Measurements from ENCODE around the gene RNF26. TPM values are rescaled to one million over a fixed set of nuclear protein-coding genes. Genes with fewer than 3 reads are reported as not detected.
A peak's percentile ranks its signal among the peaks of the same experiment; 100 is the strongest.

Gene RNF26
- total RNA-seq, 1 experiment from 2014 or later: 19.2 TPM

DNA sequence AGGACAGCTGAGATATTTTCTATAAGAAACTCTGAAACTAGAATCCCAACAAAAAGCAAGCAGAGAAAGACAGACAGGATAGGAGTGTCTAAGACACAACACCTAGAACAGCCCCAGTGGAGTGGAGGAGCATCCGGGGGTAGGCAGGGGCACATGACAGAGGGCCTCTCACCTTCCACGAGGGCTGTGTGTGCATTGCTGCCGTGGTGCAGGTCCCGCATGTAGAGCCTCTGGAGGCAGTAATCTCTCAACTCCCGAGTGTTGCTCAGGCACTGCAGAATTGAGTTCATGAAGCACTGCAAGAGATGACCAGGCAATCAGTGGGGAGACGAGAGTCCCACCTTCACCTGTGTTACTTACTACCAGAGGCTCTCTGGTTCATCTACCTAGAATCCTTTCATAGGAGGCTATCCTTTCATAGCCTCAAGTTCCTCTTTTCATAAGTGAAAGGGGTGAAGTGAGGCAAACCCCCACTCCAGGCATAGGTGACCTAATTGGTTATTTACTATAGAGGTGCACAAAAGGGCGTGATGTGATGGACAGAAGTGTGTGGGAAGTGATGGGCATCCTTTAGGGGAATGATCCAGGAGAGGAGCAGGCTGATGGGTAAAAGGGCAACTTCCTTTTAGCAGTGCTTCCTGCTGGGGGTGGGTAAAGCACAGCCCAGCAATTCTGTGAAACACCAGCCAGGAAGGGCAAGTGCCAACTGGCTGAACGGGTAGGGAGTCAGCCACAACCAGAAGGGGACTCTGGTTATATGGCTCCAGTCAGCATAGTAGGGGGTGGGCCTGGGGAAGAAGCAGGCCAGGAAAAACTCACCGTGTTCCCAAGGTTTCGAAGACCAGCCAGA, 25.3 kb downstream of the RNF26 start:
- CTCF ChIA-PET: interaction anchor here (0.6 to 9.2 kb wide), 6 partner anchors 17 to 570 kb away, joined by 3 to 415 read pairs (median 9); partner anchors contain the start of gene USP2
- H3K4me3 Mint-ChIP-seq (ENCODE audit: unreplicated experiment): no peak overlapping the region
- peak; percentile 32 for DNase-seq (ENCODE audit: unreplicated experiment)

GRCh38 chr11:119361056-119361787, 26.9 kb downstream of the RNF26 start:
- ChIA-PET CTCF (interaction anchor here (0.6 to 9.2 kb wide), 12 partner anchors 15 to 347 kb away, joined by 3 to 415 read pairs (median 3); partner anchors contain the start of gene USP2), POLR2A (interaction anchor here (0.7 to 3.0 kb wide), 21 partner anchors 9 to 336 kb away, joined by 3 to 39 read pairs (median 4); partner anchors contain the start of genes HMBS, RNF26 and USP2)
- peaks cover 11% of the 10 kb centered on the region for H3K36me3 Mint-ChIP-seq (ENCODE audit: insufficient read depth, unreplicated experiment)
- H3K9me3 Mint-ChIP-seq (ENCODE audit: unreplicated experiment): no peaks in the 10 kb centered on the region
- no peaks in the 10 kb centered on the region for H3K27me3 Mint-ChIP-seq (ENCODE audit: insufficient read depth, unreplicated experiment)
- H3K4me3 Mint-ChIP-seq (ENCODE audit: unreplicated experiment): peak overlapping the region; percentile 12
- no peak for TF ChIP-seq CTCF (IDR thresholded peaks at IDR 0.05; ENCODE audit: unreplicated experiment)
- no TSS peak for BruUV-seq (replicated peaks)
- H3K27ac Mint-ChIP-seq (ENCODE audit: low read depth, unreplicated experiment): peak overlapping the region; percentile 35
- peak; percentile 99 for DNase-seq (ENCODE audit: unreplicated experiment)
- intact Hi-C loops (cut with micrococcal nuclease): loop anchor here (1.0 kb wide), 1 partner anchor 10 kb away; no protein-coding TSS in a partner anchor
- H3K4me1 Mint-ChIP-seq (ENCODE audit: insufficient read depth, unreplicated experiment): peaks cover 59% of the 10 kb centered on the region

More for the DNA sequence above, 25.3 kb downstream of the RNF26 start:
- H3K9me3 Mint-ChIP-seq (ENCODE audit: unreplicated experiment): no peaks in the 10 kb centered on the region
- intact Hi-C loops (cut with micrococcal nuclease): no loop called here
- BruUV-seq (replicated peaks): no TSS peak
- H3K27ac Mint-ChIP-seq (ENCODE audit: low read depth, unreplicated experiment): no peak overlapping the region
- peaks cover 48% of the 10 kb centered on the region for H3K4me1 Mint-ChIP-seq (ENCODE audit: insufficient read depth, unreplicated experiment)
- POLR2A ChIA-PET: interaction anchor here (3.0 to 4.8 kb wide), 2 partner anchors 11 to 13 kb away, joined by 39 to 85 read pairs; no protein-coding TSS in a partner anchor
- no peak for TF ChIP-seq CTCF (IDR thresholded peaks at IDR 0.05; ENCODE audit: unreplicated experiment)
- no peaks in the 10 kb centered on the region for H3K27me3 Mint-ChIP-seq (ENCODE audit: insufficient read depth, unreplicated experiment)
- peaks cover 11% of the 10 kb centered on the region for H3K36me3 Mint-ChIP-seq (ENCODE audit: insufficient read depth, unreplicated experiment)

DNA sequence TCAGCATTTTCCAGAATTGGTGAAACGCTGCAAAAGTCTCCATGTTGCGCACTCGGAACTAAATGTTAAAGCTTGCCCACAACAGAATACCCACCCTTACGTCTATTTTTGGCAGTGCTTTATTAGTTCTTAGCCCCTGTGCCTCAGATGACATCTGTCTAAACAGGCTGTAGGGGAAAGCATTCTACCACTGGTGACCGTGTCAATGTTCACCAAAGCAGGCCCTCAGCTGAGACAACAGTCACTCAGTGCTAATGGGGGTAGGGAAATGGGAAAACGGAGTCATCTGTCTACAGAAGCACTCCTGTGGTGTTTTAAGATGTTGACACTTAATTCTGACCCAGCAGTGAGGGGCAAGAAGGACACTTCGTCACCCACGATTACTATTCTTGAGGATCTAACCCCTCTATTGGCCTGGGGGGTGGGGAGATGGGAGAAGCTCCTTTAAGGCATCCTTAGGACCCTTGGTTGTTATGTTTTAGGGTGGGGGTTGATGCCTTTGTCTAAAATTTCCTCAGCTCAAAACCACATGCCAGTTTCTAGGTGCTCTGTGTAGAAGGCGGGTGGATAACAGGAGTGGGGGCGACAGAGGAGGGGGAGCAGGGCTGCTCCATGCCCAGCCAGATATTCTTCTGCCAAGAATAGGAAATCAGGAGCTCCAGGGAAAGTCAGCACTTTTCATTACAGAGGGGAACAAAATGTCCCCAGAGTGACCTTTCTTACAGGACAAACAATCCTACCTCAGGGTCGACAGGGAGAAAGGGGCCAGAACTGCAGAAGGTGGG, 27.8 kb downstream of the RNF26 start:
- intact Hi-C loops (cut with micrococcal nuclease): loop anchor here (1.0 kb wide), 1 partner anchor 9 kb away; no protein-coding TSS in a partner anchor
- Mint-ChIP-seq H3K4me1 (ENCODE audit: insufficient read depth, unreplicated experiment) (peaks cover 61% of the 10 kb centered on the region), H3K27ac (ENCODE audit: low read depth, unreplicated experiment) (no peak overlapping the region), H3K9me3 (ENCODE audit: unreplicated experiment) (no peaks in the 10 kb centered on the region), H3K4me3 (ENCODE audit: unreplicated experiment) (no peak overlapping the region), H3K27me3 (ENCODE audit: insufficient read depth, unreplicated experiment) (no peaks in the 10 kb centered on the region), H3K36me3 (ENCODE audit: insufficient read depth, unreplicated experiment) (peaks cover 11% of the 10 kb centered on the region)
- no TSS peak for BruUV-seq (replicated peaks)
- no peak for DNase-seq (ENCODE audit: unreplicated experiment)
- ChIA-PET CTCF (interaction anchor here (0.6 to 9.2 kb wide), 8 partner anchors 14 to 1051 kb away, joined by 3 to 415 read pairs (median 5); partner anchors contain the start of gene USP2), POLR2A (interaction anchor here (0.6 to 3.0 kb wide), 18 partner anchors 8 to 570 kb away, joined by 3 to 39 read pairs (median 4); partner anchors contain the start of genes CBL, RNF26 and USP2)
- no peak for TF ChIP-seq CTCF (IDR thresholded peaks at IDR 0.05; ENCODE audit: unreplicated experiment)

All from MCF 10A (cell line).